T-helper 2 cell (primary cell): ENCODE measurements around the gene SCARF2.

ENCODE experiments used
- DNase-seq, 5 experiments: peaks; one replicate each; pipeline versions ENCODE4 v3.0.0 to v3.0.0-alpha.2; 2012 to 2022

The SCARF2 gene

GRCh38 chr22:20408891-20409290, 28.7 kb downstream of the SCARF2 start:
- no peak for DNase-seq

- DNase-seq: no peak
Observed at GRCh38 chr22:20407829-20408228, 29.8 kb downstream of the SCARF2 start.

- no peak for DNase-seq
Observed at GRCh38 chr22:20406686-20407408, 30.8 kb downstream of the SCARF2 start.

GRCh38 chr22:20405931-20406685, 31.5 kb downstream of the SCARF2 start:
- no peak for DNase-seq

GRCh38 chr22:20405291-20405930, 32.2 kb downstream of the SCARF2 start:
- no peak for DNase-seq

GRCh38 chr22:20404881-20405280, 32.7 kb downstream of the SCARF2 start:
- DNase-seq: no peak

- no peak for DNase-seq
Observed at GRCh38 chr22:20403779-20404140, 33.9 kb downstream of the SCARF2 start.

GRCh38 chr22:20402960-20403778, 34.5 kb downstream of the SCARF2 start:
- DNase-seq: peak in 1 of 5 experiments; percentile 39

- no peak for DNase-seq
Observed at GRCh38 chr22:20401376-20402014, 36.1 kb downstream of the SCARF2 start.

GRCh38 chr22:20400606-20401375, 36.8 kb downstream of the SCARF2 start:
- DNase-seq: no peak

- DNase-seq: no peak
Observed at GRCh38 chr22:20399866-20400605, 37.6 kb downstream of the SCARF2 start.

- DNase-seq: no peak
Observed at GRCh38 chr22:20398420-20398819, 39.2 kb downstream of the SCARF2 start.

- no peak for DNase-seq
Observed at GRCh38 chr22:20397498-20397897, 40.1 kb downstream of the SCARF2 start.

- no peak for DNase-seq
Observed at GRCh38 chr22:20396639-20397038, 41.0 kb downstream of the SCARF2 start.

- DNase-seq: no peak
Observed at GRCh38 chr22:20395907-20396287, 41.7 kb downstream of the SCARF2 start.

GRCh38 chr22:20395181-20395906, 42.3 kb downstream of the SCARF2 start:
- no peak for DNase-seq

GRCh38 chr22:20393705-20394476, 43.7 kb downstream of the SCARF2 start, which contains the start of gene ZNF74:
Gene ZNF74, plus strand, starts transcription at chr22:20394151. Its CDS starts 478 bp downstream, at chr22:20394629.
- peak; percentile 53 to 95 (median 75) for DNase-seq

- DNase-seq: no peak
Observed at GRCh38 chr22:20392983-20393704, 44.5 kb downstream of the SCARF2 start.
